Pancreas (tissue), 10 donors: ENCODE measurements around the gene TCN2. TPM values are rescaled to one million over a fixed set of nuclear protein-coding genes. Genes with fewer than 3 reads are reported as not detected.

Experiments used
- ATAC-seq, 4 donors: fragments of 200-7000 bp; cut with Tn5 transposase; one replicate each; pipeline versions ENCODE4 v1.8.0 to v1.9.1; 2020; ENCODE audit warnings: mild to moderate bottlenecking in 4 of 4, moderate library complexity in 4 of 4
- DNase-seq, 6 donors: peaks; one replicate each; pipeline ENCODE4 v3.0.0-alpha.2; 2020
- FAIRE-seq: peaks from 2 replicates; lab custom pipeline; 2012; peaks lifted over from hg19 to GRCh38; lab: Jason Lieb, UNC
- H3K27ac ChIP-seq, 4 donors: fragments of 200-600 bp; sonication (generic); 1 replicate in 3 of 4; 2 replicates in 1 of 4; pipeline versions ENCODE4 v1.5.0 to v1.8.0; 2020
- H3K27me3 ChIP-seq, 4 donors: fragments of 200-600 bp; one replicate each; pipeline ENCODE4 v1.8.0; 2021
- H3K36me3 ChIP-seq, 3 donors: fragments of 200-600 bp; sonication (generic) in 1 of 3; one replicate each; pipeline versions ENCODE4 v1.5.0 to v1.8.0; 2020 to 2021
- H3K4me1 ChIP-seq, 3 donors: fragments of 200-600 bp; one replicate each; pipeline ENCODE4 v1.8.0; 2021
- H3K4me3 ChIP-seq, 4 donors: fragments of 200-600 bp; sonication (generic) in 2 of 4; one replicate each; pipeline versions ENCODE4 v1.5.0 to v1.8.0; 2020 to 2021
- H3K9me3 ChIP-seq, 4 donors: fragments of 200-600 bp; one replicate each; pipeline ENCODE4 v1.8.0; 2021
- CTCF ChIP-seq, 4 donors: fragments of 200-600 bp; sonication (generic) in 3 of 4; IDR thresholded peaks; one replicate each; pipeline versions ENCODE4 v1.5.0 to v1.8.0; 2021; ENCODE audit warnings: antibody characterized with exemption in 4 of 4
- WGBS, 2 donors: extraction: QIAGEN DNeasy Blood & Tissue Kit; methylation state at CpG; one replicate each; pipeline ENCODE4 v1.1.7; 2013; 5-methylcytosine and 5-hydroxymethylcytosine counted together
- intact Hi-C, 3 donors: fragments of 100-400 bp; cut with DNase I; formaldehyde crosslinking; loops; one replicate each; pipeline versions ENCODE4 v1.11.1 to v1.14.2; 2022
- polyA plus RNA-seq, 2 donors: library from polyadenylated mRNA; stranded (reverse); fragments of 200-250 nt; gene quantifications; one replicate each; pipeline ENCODE4 v1.2.3, GENCODE V29; 2013
- total RNA-seq, 6 donors: library from RNA; stranded (reverse); fragmentation: NEBNext Ultra II Directional in 4 of 6; extraction: Animal tissue kit (Norgen Biotek cat#: 25700) in 4 of 6; gene quantifications; one replicate each; pipeline versions ENCODE4 v1.2.1 to v1.2.4, GENCODE V29; 2021 to 2023
- donor health status: healthy with polysubstance abuse.
- donor health status: DM: no; HTN: no; CAD: no; lungs with moderate emphysema.
- donor health status: DM: no; HTN: no; CAD: no.
- donor health status: control.
- donor health status: control.
- donor health status: Bipolar disorder and iron deficiency.
- donor health status: DM: yes; HTN: yes; CAD: no.
- donor health status: DM: no; HTN: no; CAD: no.
- donor health status: DM: no; HTN: no; CAD: no.
- donor health status: DM: yes; HTN: yes; CAD: no.

The TCN2 gene
- total and polyA plus RNA-seq, 8 donors = 3.6 to 10.0 (median 5.9) TPM

GRCh38 chr22:30578481-30578880 lies 28.5 kb upstream of the TCN2 start:
- ATAC-seq (no peak), FAIRE-seq (no peak), DNase-seq (no peak)
- no peak for TF ChIP-seq CTCF (IDR thresholded peaks at IDR 0.05)
- intact Hi-C loops = no loop called here
- H3K36me3 ChIP-seq = peaks cover 9 to 71% (median 53%) of the 10 kb centered on the region in 3 donors
- no peaks in the 10 kb centered on the region for H3K9me3 ChIP-seq
- H3K27me3 ChIP-seq = no peaks in the 10 kb centered on the region
- no peak overlapping the region for H3K27ac ChIP-seq
- H3K4me3 ChIP-seq = no peak overlapping the region
- H3K4me1 ChIP-seq = peaks cover 5 to 14% (median 13%) of the 10 kb centered on the region in 3 donors
- WGBS, 2 donors = 92 to 95% methylated on average over 12 of the region's 12 CpGs

- peaks cover 0 to 1% (median 0%) of the 10 kb centered on the region in 3 donors for H3K4me1 ChIP-seq
- ATAC-seq (no peak), FAIRE-seq (no peak), DNase-seq (no peak)
- H3K4me3 ChIP-seq = no peak overlapping the region
- intact Hi-C loops = no loop called here
- H3K36me3 ChIP-seq = peaks cover 16 to 92% (median 73%) of the 10 kb centered on the region in 3 donors
- H3K27me3 ChIP-seq = no peaks in the 10 kb centered on the region
- no peak overlapping the region for H3K27ac ChIP-seq
- WGBS, 2 donors = 77 to 80% methylated on average over 6 of the region's 6 CpGs
- no peaks in the 10 kb centered on the region for H3K9me3 ChIP-seq
- TF ChIP-seq CTCF (IDR thresholded peaks at IDR 0.05) = no peak
These were observed 26.1 kb upstream of the TCN2 start for GRCh38 chr22:30580896-30581295.

DNA sequence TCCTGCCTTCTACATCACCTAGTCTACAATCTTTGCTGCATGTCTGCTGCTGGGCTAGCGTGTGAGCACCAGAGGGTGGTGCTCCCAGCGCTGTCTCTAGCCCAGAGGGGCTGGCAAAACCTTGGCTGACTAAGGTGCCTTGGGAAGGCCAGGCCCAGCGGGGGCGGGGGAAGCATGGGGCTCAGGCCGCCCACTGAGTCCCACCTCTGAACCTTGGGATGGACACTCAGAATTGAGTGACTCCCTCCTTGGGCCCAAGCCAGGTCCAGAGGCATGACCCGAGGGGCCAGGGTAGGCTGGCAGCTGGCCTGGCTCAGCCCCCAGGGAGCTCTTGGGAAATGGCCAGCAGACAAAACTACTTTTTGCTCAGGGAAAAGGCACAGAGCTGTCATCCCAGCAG lies 24.9 kb upstream of the TCN2 start:
- Histone ChIP-seq H3K4me1 (no peaks in the 10 kb centered on the region), H3K27ac (no peak overlapping the region), H3K9me3 (no peaks in the 10 kb centered on the region), H3K27me3 (no peaks in the 10 kb centered on the region), H3K4me3 (no peak overlapping the region), H3K36me3 (peaks cover 16 to 92% (median 77%) of the 10 kb centered on the region in 3 donors)
- WGBS, 2 donors = 91 to 94% methylated on average over 6 of the region's 6 CpGs
- no peak for FAIRE-seq
- DNase-seq = no peak
- TF ChIP-seq CTCF (IDR thresholded peaks at IDR 0.05) = no peak
- intact Hi-C loops = no loop called here
- no peak for ATAC-seq

DNA sequence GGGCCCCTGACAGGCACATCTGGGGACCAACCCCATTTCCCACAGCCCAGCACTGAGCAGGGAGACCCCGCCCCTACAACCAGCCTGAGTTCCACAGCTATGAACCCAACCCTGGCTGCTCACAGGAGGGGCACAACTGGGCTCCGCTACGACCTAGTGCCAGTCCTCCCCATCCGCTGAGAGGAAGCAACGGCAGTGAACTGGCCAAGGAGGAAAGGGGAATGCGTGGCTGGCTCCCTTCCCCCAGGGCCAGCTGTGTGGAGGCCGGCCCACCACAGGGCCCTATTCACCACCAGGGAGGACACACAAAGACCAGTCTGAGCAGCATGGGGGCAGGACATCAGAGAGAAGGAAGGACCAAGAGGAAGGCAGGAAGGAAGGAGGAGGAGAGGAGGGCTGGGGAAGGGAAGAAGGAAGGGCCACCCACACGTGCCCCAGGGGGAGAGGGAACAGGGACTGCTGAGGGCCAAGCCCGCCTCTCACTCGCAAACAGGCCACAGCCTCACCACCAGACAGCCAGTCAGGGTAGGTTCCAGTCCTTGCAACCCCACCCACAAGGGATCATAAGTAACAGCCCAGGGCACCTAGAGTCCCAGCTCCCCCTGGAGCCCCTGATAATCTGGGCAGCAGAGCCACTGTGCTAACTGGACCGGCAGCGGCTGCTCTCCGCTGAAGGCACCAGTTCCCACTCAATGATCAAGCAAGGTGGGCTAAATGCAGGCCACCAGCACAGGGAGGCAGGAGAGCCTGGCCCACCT lies 24.0 kb upstream of the TCN2 start:
- ATAC-seq (no peak), FAIRE-seq (no peak), DNase-seq (no peak)
- Histone ChIP-seq H3K9me3 (no peaks in the 10 kb centered on the region), H3K27me3 (no peaks in the 10 kb centered on the region), H3K4me1 (no peaks in the 10 kb centered on the region), H3K4me3 (no peak overlapping the region), H3K27ac (no peak overlapping the region), H3K36me3 (peaks cover 20 to 95% (median 72%) of the 10 kb centered on the region in 3 donors)
- 78 to 89% methylated on average over 13 of the region's 13 CpGs for WGBS, 2 donors
- intact Hi-C loops = no loop called here
- no peak for TF ChIP-seq CTCF (IDR thresholded peaks at IDR 0.05)

GRCh38 chr22:30584441-30584840 lies 22.5 kb upstream of the TCN2 start:
- H3K4me1 ChIP-seq = no peaks in the 10 kb centered on the region
- intact Hi-C loops = no loop called here
- WGBS, 2 donors = 90 to 91% methylated on average over 15 of the region's 15 CpGs
- H3K27me3 ChIP-seq = no peaks in the 10 kb centered on the region
- no peak for TF ChIP-seq CTCF (IDR thresholded peaks at IDR 0.05)
- no peak for DNase-seq
- no peaks in the 10 kb centered on the region for H3K9me3 ChIP-seq
- H3K36me3 ChIP-seq = peaks cover 21 to 90% (median 67%) of the 10 kb centered on the region in 3 donors
- ATAC-seq = no peak
- no peak overlapping the region for H3K27ac ChIP-seq
- no peak overlapping the region for H3K4me3 ChIP-seq
- no peak for FAIRE-seq
